CD4-positive, alpha-beta T cell (primary cell): ENCODE data around the gene TBL1X. TPM values are rescaled to one million over a fixed set of nuclear protein-coding genes. Genes with fewer than 3 reads are reported as not detected.
A peak's percentile ranks its signal among the peaks of the same experiment; 100 is the strongest.

Experiments used
- ATAC-seq: fragments of 200-7000 bp; cut with Tn5 transposase; one replicate; pipeline ENCODE4 v1.10.0; 2022; ENCODE audit warnings: mild to moderate bottlenecking; ENCODE audit not compliant: poor library complexity
- CTCF ChIA-PET: fragments of 350-600 bp; sonication (Branson Sonifier 250); formaldehyde crosslinking; loops from one replicate; lab custom pipeline; 2021; ENCODE audit warnings: antibody characterized with exemption, inconsistent platforms; lab: Charles Lee
- POLR2A ChIA-PET: fragments of 350-600 bp; sonication (Branson Sonifier 250); formaldehyde crosslinking; loops from one replicate; lab custom pipeline; 2021; ENCODE audit warnings: antibody characterized with exemption, inconsistent platforms; lab: Charles Lee
- DNase-seq, 14 experiments: peaks; one replicate each; pipeline ENCODE4 v3.0.0-alpha.2; 2013 to 2020; ENCODE audit warnings: mixed read lengths in 2 of 14
- H3K27ac ChIP-seq, 2 donors: one replicate each; pipeline versions ENCODE4 v1.5.1 to v1.7.0; 2013; ENCODE audit warnings: low read length in 2 of 2, low read depth in 1 of 2, mild to moderate bottlenecking in 1 of 2
- H3K27me3 ChIP-seq, 2 experiments: 1 replicate in 1 of 2; 2 replicates in 1 of 2; pipeline versions ENCODE4 v1.6.1 to v1.7.0; 2013; ENCODE audit warnings: low read length in 2 of 2, control low read depth in 1 of 2, mild to moderate bottlenecking in 1 of 2, moderate library complexity in 1 of 2; ENCODE audit not compliant: insufficient read depth in 2 of 2, control insufficient read depth in 1 of 2
- H3K36me3 ChIP-seq: one replicate; pipeline ENCODE4 v1.6.1; 2013; ENCODE audit warnings: low read length, control low read depth; ENCODE audit not compliant: insufficient read depth
- H3K4me1 ChIP-seq: one replicate; pipeline ENCODE4 v1.6.1; 2013; ENCODE audit warnings: low read length, control low read depth; ENCODE audit not compliant: insufficient read depth
- H3K4me3 ChIP-seq: one replicate; pipeline ENCODE4 v1.5.1; 2013; ENCODE audit warnings: mild to moderate bottlenecking, low read length, moderate library complexity
- H3K9me3 ChIP-seq, 2 experiments: 1 replicate in 1 of 2; 2 replicates in 1 of 2; pipeline versions ENCODE4 v1.6.1 to v1.7.0; 2013; ENCODE audit warnings: low read length in 2 of 2, mild to moderate bottlenecking in 2 of 2, control low read depth in 1 of 2, moderate library complexity in 1 of 2; ENCODE audit not compliant: control insufficient read depth in 1 of 2, insufficient read depth in 1 of 2
- H3K27ac Mint-ChIP-seq: one replicate; pipeline ENCODE4 v1.8.0; 2020; ENCODE audit warnings: mixed read lengths
- H3K27me3 Mint-ChIP-seq: one replicate; pipeline ENCODE4 v1.8.0; 2021; ENCODE audit warnings: mixed read lengths
- H3K36me3 Mint-ChIP-seq: one replicate; pipeline ENCODE4 v1.8.0; 2021; ENCODE audit warnings: low read depth, mixed read lengths
- H3K4me1 Mint-ChIP-seq: one replicate; pipeline ENCODE4 v1.8.0; 2021; ENCODE audit warnings: low read depth, mixed read lengths
- H3K4me3 Mint-ChIP-seq: one replicate; pipeline ENCODE4 v1.8.0; 2020; ENCODE audit warnings: mild to moderate bottlenecking, mixed read lengths
- H3K9me3 Mint-ChIP-seq: one replicate; pipeline ENCODE4 v1.8.0; 2020; ENCODE audit warnings: mixed read lengths
- intact Hi-C, 2 experiments: fragments of 100-400 bp; cut with DNase I in 1 of 2; cut with micrococcal nuclease in 1 of 2; formaldehyde crosslinking; loops; one replicate each; pipeline versions ENCODE4 v1.15.1 to v1.9.0; 2023 to 2025; cut with DNase I, micrococcal nuclease
- total RNA-seq, 174 experiments: library from RNA in 2 of 174; stranded (reverse) in 2 of 174; gene quantifications; one replicate each; pipeline ENCODE4 v1.2.3 and lab custom pipeline; 2021 to 2026
- TF ChIP-seq, protein P1 (sequence below): fragments of 200-600 bp; IDR thresholded peaks from one replicate; pipeline ENCODE4 v1.8.0; 2022; ENCODE audit warnings: antibody characterized with exemption, mild to moderate bottlenecking

TBL1X gene
- total RNA-seq, 2 experiments from 2014 or later: 17.4 to 19.2 TPM

DNA sequence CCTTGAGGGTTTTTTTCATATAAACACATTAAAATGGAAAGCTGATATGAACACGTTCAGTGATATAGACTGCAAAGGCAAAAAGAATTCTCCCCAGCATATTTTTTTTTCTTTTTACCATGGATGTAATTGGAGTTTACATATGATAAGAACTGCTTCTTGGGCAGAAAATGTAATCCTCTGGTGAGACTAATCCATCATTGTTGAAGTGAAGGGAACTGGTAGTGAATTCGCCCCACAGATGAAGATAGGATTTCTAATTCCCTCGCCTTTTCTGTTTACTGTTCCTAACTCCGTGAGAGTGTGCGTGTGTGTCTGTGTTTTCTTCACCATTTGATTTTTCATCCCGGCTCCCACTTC, 211.9 kb downstream of the TBL1X start:
- peaks cover 51% of the 10 kb centered on the region for H3K36me3 Mint-ChIP-seq
- peaks cover 9% of the 10 kb centered on the region for H3K36me3 ChIP-seq
- H3K4me3 ChIP-seq: no peak overlapping the region
- no peak overlapping the region for H3K27ac ChIP-seq
- peak overlapping the region; percentile 15 for H3K4me3 Mint-ChIP-seq
- no peaks in the 10 kb centered on the region for H3K27me3 Mint-ChIP-seq
- ChIA-PET POLR2A (no interaction called here), CTCF (no interaction called here)
- H3K9me3 ChIP-seq: peaks cover 0 to 4% of the 10 kb centered on the region in 2 experiments
- no peaks in the 10 kb centered on the region for H3K27me3 ChIP-seq
- H3K4me1 Mint-ChIP-seq: peaks cover 22% of the 10 kb centered on the region
- no peaks in the 10 kb centered on the region for H3K4me1 ChIP-seq
- TF ChIP-seq, protein P1, sequence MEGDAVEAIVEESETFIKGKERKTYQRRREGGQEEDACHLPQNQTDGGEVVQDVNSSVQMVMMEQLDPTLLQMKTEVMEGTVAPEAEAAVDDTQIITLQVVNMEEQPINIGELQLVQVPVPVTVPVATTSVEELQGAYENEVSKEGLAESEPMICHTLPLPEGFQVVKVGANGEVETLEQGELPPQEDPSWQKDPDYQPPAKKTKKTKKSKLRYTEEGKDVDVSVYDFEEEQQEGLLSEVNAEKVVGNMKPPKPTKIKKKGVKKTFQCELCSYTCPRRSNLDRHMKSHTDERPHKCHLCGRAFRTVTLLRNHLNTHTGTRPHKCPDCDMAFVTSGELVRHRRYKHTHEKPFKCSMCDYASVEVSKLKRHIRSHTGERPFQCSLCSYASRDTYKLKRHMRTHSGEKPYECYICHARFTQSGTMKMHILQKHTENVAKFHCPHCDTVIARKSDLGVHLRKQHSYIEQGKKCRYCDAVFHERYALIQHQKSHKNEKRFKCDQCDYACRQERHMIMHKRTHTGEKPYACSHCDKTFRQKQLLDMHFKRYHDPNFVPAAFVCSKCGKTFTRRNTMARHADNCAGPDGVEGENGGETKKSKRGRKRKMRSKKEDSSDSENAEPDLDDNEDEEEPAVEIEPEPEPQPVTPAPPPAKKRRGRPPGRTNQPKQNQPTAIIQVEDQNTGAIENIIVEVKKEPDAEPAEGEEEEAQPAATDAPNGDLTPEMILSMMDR: no peak
- no peak for ATAC-seq
- peak overlapping the region; percentile 55 for H3K27ac Mint-ChIP-seq
- no peak for DNase-seq
- no peaks in the 10 kb centered on the region for H3K9me3 Mint-ChIP-seq
- intact Hi-C loops: no loop called here

DNA sequence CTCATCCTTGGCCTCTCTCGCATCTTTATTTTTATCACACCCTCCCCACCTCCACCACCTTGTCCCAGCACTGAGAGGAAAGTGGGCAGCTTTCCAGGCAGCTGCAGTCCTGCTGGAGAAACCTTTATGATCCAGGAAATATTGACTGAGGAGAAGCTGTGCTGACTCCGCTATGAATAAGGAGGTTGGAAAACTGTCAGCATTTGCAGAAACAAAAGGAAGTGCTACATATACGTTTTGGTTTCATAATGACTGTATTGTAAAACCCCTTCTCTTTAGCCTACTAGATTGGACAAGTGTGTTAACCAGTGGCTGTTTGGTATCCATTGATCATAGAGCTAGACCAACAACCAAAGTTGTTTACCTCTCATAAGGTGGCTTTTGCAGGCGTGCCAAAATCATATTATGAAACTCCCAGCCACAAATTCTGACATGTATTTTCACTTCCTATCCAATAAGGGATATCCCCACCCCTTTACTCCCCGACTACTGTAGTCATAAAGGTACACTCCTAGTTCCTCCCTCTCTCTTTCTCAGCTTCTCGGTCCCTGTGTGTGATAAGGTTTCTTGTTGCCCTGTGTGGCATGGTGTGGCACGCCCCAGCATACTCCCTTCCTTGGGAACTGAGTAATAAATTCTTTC, 212.4 kb downstream of the TBL1X start:
- Histone ChIP-seq H3K27me3 (no peaks in the 10 kb centered on the region), H3K4me3 (no peak overlapping the region), H3K36me3 (peaks cover 9% of the 10 kb centered on the region), H3K9me3 (peaks cover 0 to 4% of the 10 kb centered on the region in 2 experiments), H3K4me1 (no peaks in the 10 kb centered on the region), H3K27ac (no peak overlapping the region)
- ATAC-seq (peak; percentile 70), DNase-seq (peak in 3 of 14 experiments; percentile 35 to 43 (median 38))
- H3K27ac Mint-ChIP-seq: peak overlapping the region; percentile 55
- intact Hi-C loops: no loop called here
- peak overlapping the region; percentile 15 for H3K4me3 Mint-ChIP-seq
- CTCF ChIA-PET: no interaction called here
- H3K9me3 Mint-ChIP-seq: no peaks in the 10 kb centered on the region
- H3K27me3 Mint-ChIP-seq: no peaks in the 10 kb centered on the region
- H3K36me3 Mint-ChIP-seq: peaks cover 51% of the 10 kb centered on the region
- peaks cover 22% of the 10 kb centered on the region for H3K4me1 Mint-ChIP-seq
- TF ChIP-seq, protein P1: no peak
- POLR2A ChIA-PET: no interaction called here

GRCh38 chrX:9678215-9678965, 213.5 kb downstream of the TBL1X start:
- no peak for ATAC-seq
- Mint-ChIP-seq H3K9me3 (no peaks in the 10 kb centered on the region), H3K27me3 (no peaks in the 10 kb centered on the region), H3K4me3 (no peak overlapping the region), H3K4me1 (peaks cover 22% of the 10 kb centered on the region), H3K27ac (no peak overlapping the region), H3K36me3 (peaks cover 45% of the 10 kb centered on the region)
- no peaks in the 10 kb centered on the region for H3K27me3 ChIP-seq
- TF ChIP-seq, protein P1: no peak
- DNase-seq: no peak
- intact Hi-C loops: no loop called here
- H3K27ac ChIP-seq: no peak overlapping the region
- POLR2A ChIA-PET: no interaction called here
- CTCF ChIA-PET: no interaction called here
- H3K4me1 ChIP-seq: no peaks in the 10 kb centered on the region
- no peak overlapping the region for H3K4me3 ChIP-seq
- H3K9me3 ChIP-seq: peaks cover 0 to 4% of the 10 kb centered on the region in 2 experiments
- H3K36me3 ChIP-seq: peaks cover 6% of the 10 kb centered on the region
